Body of pancreas (tissue), 4 donors: ENCODE measurements around the gene MRPL51. TPM values are rescaled to one million over a fixed set of nuclear protein-coding genes. Genes with fewer than 3 reads are reported as not detected.

Experiments
- ATAC-seq: fragments of 150-250 bp; one replicate; pipeline ENCODE4 v1.9.1; 2016
- DNase-seq, 4 donors: peaks; one replicate each; pipeline ENCODE4 v3.0.0-alpha.2; 2019
- H3K27ac ChIP-seq, 4 donors: fragments of 200-600 bp; sonication (generic); 1 replicate in 3 of 4; 2 replicates in 1 of 4; pipeline versions ENCODE4 v1.5.1 to v1.6.1; 2016 to 2019; ENCODE audit warnings: mild to moderate bottlenecking in 1 of 4, mixed read lengths in 1 of 4, moderate library complexity in 1 of 4
- H3K27me3 ChIP-seq, 2 donors: fragments of 200-600 bp; sonication (generic); one replicate each; pipeline ENCODE4 v1.6.0; 2016; ENCODE audit warnings: mild to moderate bottlenecking in 1 of 2
- H3K36me3 ChIP-seq, 2 donors: fragments of 200-600 bp; sonication (generic); replicated peaks in 1 of 2; 2 replicates each; pipeline ENCODE4 v1.5.1; 2016; ENCODE audit warnings: low read depth in 2 of 2; ENCODE audit not compliant: insufficient read depth in 1 of 2
- H3K4me1 ChIP-seq: fragments of 200-600 bp; sonication (generic); one replicate; pipeline ENCODE4 v1.6.0; 2016
- H3K4me3 ChIP-seq, 2 donors: fragments of 200-600 bp; sonication (generic); 1 replicate in 1 of 2; 2 replicates in 1 of 2; pipeline ENCODE4 v1.5.1; 2016 to 2019
- H3K9me3 ChIP-seq, 3 donors: fragments of 200-600 bp; sonication (generic); 1 replicate in 2 of 3; 2 replicates in 1 of 3; pipeline ENCODE4 v1.5.1; 2016
- CTCF ChIP-seq, 7 experiments: fragments of 450-650 bp in 4 of 7; fragments of 200-600 bp in 3 of 7; sonication (generic) in 3 of 7; IDR thresholded peaks; one replicate each; pipeline ENCODE4 v1.5.1; 2016 to 2019; ENCODE audit warnings: antibody characterized with exemption in 7 of 7
- POLR2A ChIP-seq, 3 donors: fragments of 450-650 bp; IDR thresholded peaks; one replicate each; pipeline ENCODE4 v1.6.1; 2016; ENCODE audit warnings: antibody characterized with exemption in 3 of 3, mild to moderate bottlenecking in 2 of 3
- WGBS, 2 donors: methylation state at CpG; one replicate each; pipeline ENCODE4 v1.1.5; 2017; 5-methylcytosine and 5-hydroxymethylcytosine counted together
- intact Hi-C: fragments of 100-400 bp; cut with DNase I; formaldehyde crosslinking; loops from one replicate; pipeline ENCODE4 v1.15.1; 2023
- total RNA-seq, 2 donors: library from RNA; depleted of rRNA; stranded (reverse); fragments of >200 nt; gene quantifications; one replicate each; pipeline ENCODE4 v1.1.0, GENCODE V29; 2016

Gene MRPL51
- total RNA-seq, 2 donors from 2014 or later: 23.6 to 25.1 TPM

GRCh38 chr12:6459004-6459337 lies 34.1 kb downstream of the MRPL51 start:
- Histone ChIP-seq H3K36me3 (peaks cover 4 to 23% of the 10 kb centered on the region in 2 donors), H3K27me3 (no peaks in the 10 kb centered on the region), H3K4me1 (no peaks in the 10 kb centered on the region), H3K9me3 (no peaks in the 10 kb centered on the region), H3K4me3 (no peak overlapping the region), H3K27ac (no peak overlapping the region)
- 96 to 100% methylated on average over 2 of the region's 2 CpGs for WGBS, 2 donors
- no peak for DNase-seq
- TF ChIP-seq POLR2A (IDR thresholded peaks at IDR 0.05): no peak
- no peak for TF ChIP-seq CTCF (IDR thresholded peaks at IDR 0.05)
- ATAC-seq: no peak
- intact Hi-C loops: no loop called here

GRCh38 chr12:6458281-6459003 lies 34.6 kb downstream of the MRPL51 start:
- DNase-seq (no peak), ATAC-seq (no peak)
- 90 to 93% methylated on average over 14 of the region's 14 CpGs for WGBS, 2 donors
- TF ChIP-seq POLR2A (IDR thresholded peaks at IDR 0.05) (no peak), CTCF (IDR thresholded peaks at IDR 0.05) (no peak)
- Histone ChIP-seq H3K4me3 (no peak overlapping the region), H3K27ac (no peak overlapping the region), H3K4me1 (peaks cover under 1% of the 10 kb centered on the region), H3K27me3 (no peaks in the 10 kb centered on the region), H3K36me3 (peaks cover 4 to 23% of the 10 kb centered on the region in 2 donors), H3K9me3 (no peaks in the 10 kb centered on the region)
- intact Hi-C loops: no loop called here

GRCh38 chr12:6457220-6457945 lies 35.7 kb downstream of the MRPL51 start:
- H3K9me3 ChIP-seq: no peaks in the 10 kb centered on the region
- H3K36me3 ChIP-seq: peaks cover 4 to 23% of the 10 kb centered on the region in 2 donors
- no peak for ATAC-seq
- TF ChIP-seq CTCF (IDR thresholded peaks at IDR 0.05) (no peak), POLR2A (IDR thresholded peaks at IDR 0.05) (no peak)
- peaks cover 11% of the 10 kb centered on the region for H3K4me1 ChIP-seq
- H3K27me3 ChIP-seq: no peaks in the 10 kb centered on the region
- no peak overlapping the region for H3K4me3 ChIP-seq
- no peak overlapping the region for H3K27ac ChIP-seq
- no peak for DNase-seq
- 78 to 81% methylated on average over 6 to 9 of the region's 12 CpGs for WGBS, 2 donors
- intact Hi-C loops: no loop called here

- intact Hi-C loops: no loop called here
- Histone ChIP-seq H3K9me3 (no peaks in the 10 kb centered on the region), H3K4me3 (no peak overlapping the region), H3K27ac (peak overlapping the region; percentile 92 to 96 (median 94)), H3K36me3 (peaks cover 0 to 11% of the 10 kb centered on the region in 2 donors), H3K4me1 (peaks cover 28% of the 10 kb centered on the region), H3K27me3 (no peaks in the 10 kb centered on the region)
- DNase-seq (no peak), ATAC-seq (no peak)
- 62% methylated on average over 9 to 17 of the region's 17 CpGs for WGBS, 2 donors
- TF ChIP-seq CTCF (IDR thresholded peaks at IDR 0.05): no peak
- TF ChIP-seq POLR2A (IDR thresholded peaks at IDR 0.05): no peak
Measured at GRCh38 chr12:6452944-6453630, 40.0 kb downstream of the MRPL51 start.
